ENCODE measurements around the gene C9orf57.
A peak's percentile ranks its signal among the peaks of the same experiment; 100 is the strongest.
"Not testable (repeated sequence)": the region's sequence is repeated elsewhere in the genome, so short reads cannot be mapped to it uniquely, and the experiment has no call there.

Gene C9orf57, protein sequence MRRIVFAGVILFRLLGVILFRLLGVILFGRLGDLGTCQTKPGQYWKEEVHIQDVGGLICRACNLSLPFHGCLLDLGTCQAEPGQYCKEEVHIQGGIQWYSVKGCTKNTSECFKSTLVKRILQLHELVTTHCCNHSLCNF

GRCh38 chr9:72060513-72060912 is at the start of gene C9orf57:
TSS of gene C9orf57 (minus strand) at chr9:72060613. CDS start at chr9:72059331, 1,282 bp downstream.
- H3K4me3 ChIP-seq (ENCODE audit: control insufficient read depth, low read depth, low read length): no peak within 1 kb of the TSS
- no peak for TF ChIP-seq CTCF (conservative IDR thresholded peaks at IDR 0.05; ENCODE audit: control insufficient read depth, insufficient read depth, low read depth, low read length)
- no peak for DNase-seq (ENCODE audit: low read depth)

GRCh38 chr9:72102520-72102919 is 42.1 kb upstream of the C9orf57 start:
- H3K4me3 ChIP-seq (ENCODE audit: control insufficient read depth, low read depth, low read length): no peak overlapping the region
- DNase-seq (ENCODE audit: low read depth): no peak
- no peak for TF ChIP-seq CTCF (conservative IDR thresholded peaks at IDR 0.05; ENCODE audit: control insufficient read depth, insufficient read depth, low read depth, low read length)

GRCh38 chr9:72095520-72095919 is 35.1 kb upstream of the C9orf57 start:
- DNase-seq (ENCODE audit: low read depth); H3K4me3 ChIP-seq (ENCODE audit: control insufficient read depth, low read depth, low read length): not testable (repeated sequence)

DNA sequence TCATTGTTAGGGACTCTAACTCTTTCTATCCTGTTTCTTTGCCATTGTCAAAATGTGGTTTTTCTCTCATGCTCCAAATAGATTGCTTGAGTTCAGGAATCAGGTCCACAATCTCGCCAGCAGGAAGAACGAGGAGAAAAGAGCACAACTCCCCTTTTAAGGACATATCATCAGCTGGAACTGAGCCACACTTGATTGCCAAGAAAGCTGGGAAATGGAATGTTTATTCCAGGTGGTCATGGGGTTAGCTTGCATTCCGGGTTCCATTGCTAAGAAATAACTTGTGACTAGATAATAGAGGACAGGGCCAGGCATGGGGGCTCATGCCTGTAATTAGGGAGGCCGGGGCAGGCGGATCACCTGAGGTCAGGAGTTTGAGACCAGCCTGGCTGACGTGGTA is 32.4 kb upstream of the C9orf57 start:
- no peak overlapping the region for H3K4me3 ChIP-seq (ENCODE audit: control insufficient read depth, low read depth, low read length)
- no peak for DNase-seq (ENCODE audit: low read depth)
- no peak for TF ChIP-seq CTCF (conservative IDR thresholded peaks at IDR 0.05; ENCODE audit: control insufficient read depth, insufficient read depth, low read depth, low read length)

DNA sequence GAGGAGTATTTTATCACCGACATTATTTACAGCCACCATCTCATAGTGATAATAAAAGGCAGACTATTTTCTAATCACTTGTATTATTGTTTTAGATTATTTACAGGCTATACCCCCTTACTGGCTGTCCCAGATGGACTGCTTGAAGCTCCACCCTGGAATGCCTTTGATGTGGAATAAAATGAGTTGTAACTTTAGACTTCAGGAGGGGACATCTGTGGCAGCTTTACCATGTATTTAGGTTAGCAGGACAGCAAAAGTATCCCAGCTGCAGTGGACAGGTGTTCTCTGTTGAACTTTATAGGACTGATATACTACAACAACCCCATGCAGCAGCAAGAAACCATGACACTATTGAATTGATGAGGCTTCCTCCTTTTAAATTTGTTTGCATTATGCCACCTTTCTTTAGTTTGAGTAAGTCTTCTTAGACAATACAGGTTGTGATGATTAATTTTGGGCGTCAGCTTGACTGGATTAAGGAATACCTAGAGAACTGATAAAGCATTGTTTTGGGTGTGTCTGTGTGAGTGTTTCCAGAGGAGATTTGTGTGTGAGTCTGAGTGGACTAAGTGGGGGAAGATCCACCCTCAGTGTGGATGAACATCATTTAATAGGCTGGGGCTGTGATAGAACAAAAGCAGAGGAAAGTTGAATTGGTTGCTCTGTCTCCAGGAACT is 29.2 kb upstream of the C9orf57 start:
- DNase-seq (ENCODE audit: low read depth): no peak
- no peak overlapping the region for H3K4me3 ChIP-seq (ENCODE audit: control insufficient read depth, low read depth, low read length)
- TF ChIP-seq CTCF (conservative IDR thresholded peaks at IDR 0.05; ENCODE audit: control insufficient read depth, insufficient read depth, low read depth, low read length): no peak

GRCh38 chr9:72082536-72082935 is 22.1 kb upstream of the C9orf57 start:
- no peak for DNase-seq (ENCODE audit: low read depth)
- no peak for TF ChIP-seq CTCF (conservative IDR thresholded peaks at IDR 0.05; ENCODE audit: control insufficient read depth, insufficient read depth, low read depth, low read length)
- no peak overlapping the region for H3K4me3 ChIP-seq (ENCODE audit: control insufficient read depth, low read depth, low read length)

GRCh38 chr9:72074666-72075065 is 14.3 kb upstream of the C9orf57 start:
- not testable (repeated sequence) for H3K4me3 ChIP-seq (ENCODE audit: control insufficient read depth, low read depth, low read length); DNase-seq (ENCODE audit: low read depth)

DNA sequence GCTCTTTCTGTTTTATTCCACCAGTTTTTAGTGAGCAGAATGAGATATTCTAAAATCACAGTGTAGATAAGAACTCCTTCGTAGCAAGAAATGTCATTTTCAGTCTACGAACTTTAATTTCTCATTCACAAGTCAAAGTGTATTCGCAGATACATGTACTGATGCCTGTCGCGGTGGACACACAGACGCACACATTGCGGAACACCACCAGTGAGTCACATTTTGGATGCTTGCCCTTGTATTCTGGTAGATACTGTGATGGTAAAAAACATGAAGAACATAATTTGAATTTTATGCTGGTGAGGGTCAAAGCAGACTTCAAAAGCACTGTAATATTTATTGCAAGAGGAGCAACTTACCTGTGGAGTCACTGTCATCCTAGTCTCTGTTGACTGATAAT is 4.7 kb upstream of the C9orf57 start:
- peak; percentile 68 for DNase-seq (ENCODE audit: low read depth)
- no peak for TF ChIP-seq CTCF (conservative IDR thresholded peaks at IDR 0.05; ENCODE audit: control insufficient read depth, insufficient read depth, low read depth, low read length)
- no peak overlapping the region for H3K4me3 ChIP-seq (ENCODE audit: control insufficient read depth, low read depth, low read length)
